B cell (primary cell): Measurements from ENCODE around the gene OVCA2.

ENCODE experiments used
- EZH2 ChIP-seq: IDR thresholded peaks from 2 replicates; pipeline ENCODE4 v1.6.1; 2012; ENCODE audit warnings: borderline replicate concordance, low read depth, mild to moderate bottlenecking, moderate library complexity, low read length; ENCODE audit not compliant: insufficient read depth, poor library complexity, severe bottlenecking
- TF ChIP-seq, protein P1 (sequence below): fragments of 200-600 bp; IDR thresholded peaks from one replicate; pipeline ENCODE4 v1.8.0; 2022; ENCODE audit warnings: antibody characterized with exemption, mild to moderate bottlenecking

GRCh38 chr17:1995907-1996799 is 45.7 kb upstream of the OVCA2 start:
- TF ChIP-seq, protein P1, sequence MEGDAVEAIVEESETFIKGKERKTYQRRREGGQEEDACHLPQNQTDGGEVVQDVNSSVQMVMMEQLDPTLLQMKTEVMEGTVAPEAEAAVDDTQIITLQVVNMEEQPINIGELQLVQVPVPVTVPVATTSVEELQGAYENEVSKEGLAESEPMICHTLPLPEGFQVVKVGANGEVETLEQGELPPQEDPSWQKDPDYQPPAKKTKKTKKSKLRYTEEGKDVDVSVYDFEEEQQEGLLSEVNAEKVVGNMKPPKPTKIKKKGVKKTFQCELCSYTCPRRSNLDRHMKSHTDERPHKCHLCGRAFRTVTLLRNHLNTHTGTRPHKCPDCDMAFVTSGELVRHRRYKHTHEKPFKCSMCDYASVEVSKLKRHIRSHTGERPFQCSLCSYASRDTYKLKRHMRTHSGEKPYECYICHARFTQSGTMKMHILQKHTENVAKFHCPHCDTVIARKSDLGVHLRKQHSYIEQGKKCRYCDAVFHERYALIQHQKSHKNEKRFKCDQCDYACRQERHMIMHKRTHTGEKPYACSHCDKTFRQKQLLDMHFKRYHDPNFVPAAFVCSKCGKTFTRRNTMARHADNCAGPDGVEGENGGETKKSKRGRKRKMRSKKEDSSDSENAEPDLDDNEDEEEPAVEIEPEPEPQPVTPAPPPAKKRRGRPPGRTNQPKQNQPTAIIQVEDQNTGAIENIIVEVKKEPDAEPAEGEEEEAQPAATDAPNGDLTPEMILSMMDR = no peak
- no peak for TF ChIP-seq EZH2
